Ramos (cell line): ENCODE data around the gene TPST2.

Experiments
- in situ Hi-C: fragments of 300-500 bp; cut with MboI; formaldehyde crosslinking; loops from one replicate; pipeline ENCODE4 v1.14.3; 2022; ENCODE audit warnings: low sequenced_read_pairs; ENCODE audit not compliant: unreplicated experiment

The TPST2 gene

GRCh38 chr22:26581633-26582168 lies 8.2 kb downstream of the TPST2 start:
- in situ Hi-C loops: no loop called here

GRCh38 chr22:26581026-26581425 lies 8.9 kb downstream of the TPST2 start:
- in situ Hi-C loops: no loop called here

- in situ Hi-C loops: no loop called here
These were observed 9.5 kb downstream of the TPST2 start for GRCh38 chr22:26580240-26580962.

- in situ Hi-C loops: no loop called here
These were observed 10.5 kb downstream of the TPST2 start for GRCh38 chr22:26579331-26579886.

DNA sequence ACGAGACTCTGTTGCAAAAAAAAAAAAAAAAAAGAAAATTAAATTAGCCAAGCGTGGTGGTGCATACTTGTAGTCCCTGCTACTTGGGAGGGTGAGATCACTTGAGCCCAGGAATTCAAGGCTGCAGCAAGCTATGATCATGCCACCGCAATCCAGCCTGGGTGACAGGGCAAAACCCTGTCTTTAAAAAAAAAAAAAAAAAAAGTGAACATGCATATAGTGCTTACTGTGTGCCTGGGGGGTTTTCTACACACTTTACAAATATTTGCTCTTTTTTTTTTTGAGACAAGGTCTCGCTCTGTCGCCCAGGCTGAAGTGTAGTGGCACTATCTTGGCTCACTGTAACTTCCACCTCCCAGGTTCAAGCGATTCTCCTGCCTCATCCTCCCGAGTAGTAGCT lies 12.9 kb downstream of the TPST2 start:
- in situ Hi-C loops: no loop called here

DNA sequence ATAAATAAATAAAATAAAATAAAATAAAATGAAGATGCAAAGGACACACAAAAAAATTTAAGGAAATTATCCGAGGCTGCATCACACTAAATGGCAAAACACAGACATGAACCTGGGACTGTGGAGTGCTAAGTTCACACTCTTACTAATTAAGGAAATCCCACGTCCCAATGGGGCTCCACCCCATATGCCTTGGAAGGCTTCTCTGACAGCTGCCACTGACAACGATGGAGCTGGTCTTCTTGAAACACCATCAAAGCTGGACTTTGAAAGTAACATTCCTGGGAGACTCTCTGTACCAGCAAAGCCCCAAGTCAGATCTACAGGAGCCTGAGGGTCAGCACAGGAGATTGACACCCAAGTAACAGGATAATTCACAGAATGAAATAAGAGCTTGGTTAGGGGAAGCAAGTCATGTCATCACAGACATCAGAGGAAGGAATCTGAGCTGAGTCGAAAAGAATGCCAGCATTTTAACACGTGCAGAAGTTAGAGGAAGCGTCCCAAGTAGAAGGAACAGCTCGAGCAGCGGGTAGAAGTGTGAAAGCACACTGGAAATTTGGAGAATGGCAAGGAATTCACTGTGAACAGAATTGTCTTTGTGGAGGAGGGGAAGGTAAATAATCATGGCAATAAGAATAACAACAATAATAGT lies 13.8 kb downstream of the TPST2 start:
- in situ Hi-C loops: no loop called here

GRCh38 chr22:26574001-26574723 lies 15.8 kb downstream of the TPST2 start:
- in situ Hi-C loops: no loop called here

- in situ Hi-C loops: no loop called here
These were observed 16.8 kb downstream of the TPST2 start for GRCh38 chr22:26573026-26573662.

GRCh38 chr22:26570864-26571525 lies 18.9 kb downstream of the TPST2 start:
- in situ Hi-C loops: no loop called here

GRCh38 chr22:26570115-26570514 lies 19.8 kb downstream of the TPST2 start:
- in situ Hi-C loops: no loop called here

- in situ Hi-C loops: no loop called here
These were observed 21.7 kb downstream of the TPST2 start for GRCh38 chr22:26568207-26568706.

DNA sequence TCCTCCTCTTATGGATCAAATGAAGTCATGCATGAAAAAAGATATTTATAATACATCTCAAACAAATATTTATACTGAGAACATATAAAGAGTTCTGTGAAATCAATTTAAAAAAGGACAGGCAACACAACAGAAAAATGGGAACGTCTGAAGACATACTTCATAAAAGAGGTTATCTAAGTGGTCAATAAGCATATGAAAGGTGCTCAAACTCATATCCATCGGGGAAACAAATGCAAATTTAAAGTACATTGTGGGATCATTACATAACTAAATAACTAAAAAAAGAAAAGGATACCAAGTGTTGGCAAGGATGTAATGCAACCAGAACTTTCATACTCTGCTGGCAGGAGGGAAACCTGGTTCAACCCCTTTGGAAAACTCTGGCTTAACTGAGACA lies 22.3 kb downstream of the TPST2 start:
- in situ Hi-C loops: no loop called here

- in situ Hi-C loops: no loop called here
These were observed 22.9 kb downstream of the TPST2 start for GRCh38 chr22:26566994-26567393.

DNA sequence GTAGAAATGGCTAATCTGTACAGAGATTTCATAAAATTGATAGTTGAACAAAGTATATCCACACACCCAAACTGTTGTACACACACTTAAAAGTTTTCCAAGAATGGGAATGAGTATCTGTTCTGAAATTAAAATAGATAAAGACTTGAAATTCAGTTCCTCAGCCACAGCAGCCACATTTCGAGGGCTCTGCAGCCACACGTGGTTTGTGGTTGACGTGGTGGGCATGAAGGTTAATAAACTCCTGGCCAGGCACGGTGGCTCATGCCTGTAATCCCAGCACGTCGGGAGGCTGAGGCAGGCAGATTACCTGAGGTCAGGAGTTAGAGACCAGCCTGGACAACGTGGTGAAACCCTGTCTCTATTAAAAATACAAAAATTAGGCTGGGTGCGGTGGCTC lies 24.0 kb downstream of the TPST2 start:
- in situ Hi-C loops: no loop called here

- in situ Hi-C loops: no loop called here
These were observed 24.8 kb downstream of the TPST2 start for GRCh38 chr22:26565181-26565580.

GRCh38 chr22:26564672-26565071 lies 25.3 kb downstream of the TPST2 start:
- in situ Hi-C loops: no loop called here

DNA sequence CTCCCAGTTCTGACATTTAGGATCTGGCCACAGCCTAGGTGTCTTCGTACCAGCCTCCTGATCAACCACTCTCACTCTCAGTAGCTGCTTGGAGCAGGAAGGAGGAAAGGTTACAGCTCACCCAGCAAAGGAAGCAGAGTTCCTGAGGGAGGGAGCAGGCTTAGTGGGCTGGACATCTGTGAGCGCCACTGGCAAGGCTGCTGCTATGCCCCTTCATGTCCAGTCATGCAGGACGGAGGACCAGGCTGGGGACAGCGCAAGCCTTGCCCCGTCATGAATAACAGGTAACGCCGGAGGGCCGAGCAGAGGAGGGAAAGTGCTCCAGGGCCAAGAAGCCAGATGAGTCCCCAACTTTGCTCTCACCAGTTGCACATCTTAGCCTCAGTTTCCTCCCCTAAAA lies 25.8 kb downstream of the TPST2 start:
- in situ Hi-C loops: no loop called here

GRCh38 chr22:26563022-26563421 lies 26.9 kb downstream of the TPST2 start:
- in situ Hi-C loops: no loop called here

DNA sequence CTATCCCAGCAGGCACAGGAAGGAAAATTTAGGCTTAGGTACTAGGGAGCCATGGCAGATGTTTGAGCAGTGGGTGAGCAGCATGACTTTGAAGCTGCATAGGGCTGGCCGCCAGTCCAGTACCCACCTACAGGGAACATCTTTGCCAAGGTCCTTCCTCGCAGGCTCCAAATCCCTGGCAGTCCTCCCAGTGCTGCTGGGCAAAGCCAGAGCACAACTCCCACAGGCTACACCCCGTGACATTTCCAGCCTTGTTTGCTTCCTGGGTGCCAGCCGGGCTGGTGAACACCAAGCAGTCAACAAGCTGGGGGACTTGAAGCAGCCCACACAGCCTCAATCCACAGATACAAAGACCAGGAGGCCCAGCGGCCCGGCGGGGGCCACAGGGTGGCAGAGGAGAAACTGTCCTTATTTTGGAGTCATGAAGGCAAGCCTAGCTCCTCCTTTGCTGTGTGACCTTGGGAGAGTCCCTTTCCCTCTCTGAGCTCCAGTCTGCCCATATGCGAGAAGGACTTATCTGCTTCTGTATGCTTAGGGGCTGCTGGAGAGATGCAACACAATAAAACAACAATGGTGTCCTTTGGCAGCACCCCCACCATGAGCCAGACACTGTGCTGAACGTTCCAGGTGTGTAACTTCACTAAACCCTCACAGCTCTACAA lies 28.0 kb downstream of the TPST2 start:
- in situ Hi-C loops: no loop called here
